Trophoblast cell (in vitro differentiated cells and primary cell): ENCODE results near the gene MFSD11.

Source experiments
- DNase-seq, 2 donors: peaks; one replicate each; pipeline ENCODE4 v3.0.0-alpha.2; 2016
- H2AFZ ChIP-seq: 2 replicates; pipeline ENCODE4 v1.6.1; 2013; ENCODE audit warnings: low read length, moderate library complexity, mild to moderate bottlenecking; ENCODE audit not compliant: insufficient read depth, poor library complexity
- H2AK5ac ChIP-seq: 2 replicates; pipeline ENCODE4 v1.6.1; 2013; ENCODE audit warnings: mild to moderate bottlenecking, low read length
- H2BK120ac ChIP-seq: 2 replicates; pipeline ENCODE4 v1.6.1; 2013; ENCODE audit warnings: low read length, mild to moderate bottlenecking, moderate library complexity; ENCODE audit not compliant: insufficient read depth, poor library complexity
- H2BK12ac ChIP-seq: 2 replicates; pipeline ENCODE4 v1.6.1; 2013; ENCODE audit warnings: mild to moderate bottlenecking, low read length, moderate library complexity
- H2BK5ac ChIP-seq: 2 replicates; pipeline ENCODE4 v1.6.1; 2013; ENCODE audit warnings: low read length, low read depth, moderate library complexity, mild to moderate bottlenecking; ENCODE audit not compliant: poor library complexity
- H3K14ac ChIP-seq: 2 replicates; pipeline ENCODE4 v1.6.1; 2013; ENCODE audit warnings: mild to moderate bottlenecking, low read length
- H3K18ac ChIP-seq: 2 replicates; pipeline ENCODE4 v1.6.1; 2013; ENCODE audit warnings: mild to moderate bottlenecking, low read length
- H3K23ac ChIP-seq: 2 replicates; pipeline ENCODE4 v1.6.1; 2013; ENCODE audit warnings: low read length
- H3K27ac ChIP-seq: 2 replicates; pipeline ENCODE4 v1.5.1; 2013; ENCODE audit warnings: low read depth, mild to moderate bottlenecking, inconsistent platforms, low read length, moderate library complexity
- H3K27me3 ChIP-seq: 2 replicates; pipeline ENCODE4 v1.6.1; 2013; ENCODE audit warnings: inconsistent platforms, mild to moderate bottlenecking, low read length, moderate library complexity; ENCODE audit not compliant: insufficient read depth
- H3K36me3 ChIP-seq, 2 experiments: 1 replicate in 1 of 2; 2 replicates in 1 of 2; pipeline ENCODE4 v1.6.1; 2013; ENCODE audit warnings: low read length in 2 of 2, mild to moderate bottlenecking in 2 of 2, moderate library complexity in 1 of 2; ENCODE audit not compliant: insufficient read depth in 2 of 2, control insufficient read depth in 1 of 2
- H3K4ac ChIP-seq: 2 replicates; pipeline ENCODE4 v1.6.1; 2013; ENCODE audit warnings: low read depth, mild to moderate bottlenecking, low read length, moderate library complexity
- H3K4me1 ChIP-seq, 2 experiments: 1 replicate in 1 of 2; 2 replicates in 1 of 2; pipeline ENCODE4 v1.6.1; 2013; ENCODE audit warnings: low read length in 2 of 2, mild to moderate bottlenecking in 2 of 2, moderate library complexity in 1 of 2; ENCODE audit not compliant: insufficient read depth in 2 of 2, control insufficient read depth in 1 of 2
- H3K4me2 ChIP-seq: 2 replicates; pipeline ENCODE4 v1.6.1; 2013; ENCODE audit warnings: inconsistent platforms, mild to moderate bottlenecking, low read length, moderate library complexity
- H3K4me3 ChIP-seq: 2 replicates; pipeline ENCODE4 v1.5.1; 2013; ENCODE audit warnings: mild to moderate bottlenecking, low read depth, low read length, inconsistent platforms
- H3K79me1 ChIP-seq: one replicate; pipeline ENCODE4 v1.6.1; 2013; ENCODE audit warnings: low read length
- H3K79me2 ChIP-seq: 2 replicates; pipeline ENCODE4 v1.6.1; 2013; ENCODE audit warnings: low read length, mild to moderate bottlenecking; ENCODE audit not compliant: control insufficient read depth, insufficient read depth, poor library complexity
- H3K9ac ChIP-seq: 2 replicates; pipeline ENCODE4 v1.6.1; 2013; ENCODE audit warnings: mild to moderate bottlenecking, low read length
- H3K9me3 ChIP-seq: 2 replicates; pipeline ENCODE4 v1.6.1; 2013; ENCODE audit warnings: low read depth, mild to moderate bottlenecking, control low read depth, inconsistent platforms, low read length; ENCODE audit not compliant: insufficient read depth
- H4K12ac ChIP-seq: 2 replicates; pipeline ENCODE4 v1.6.1; 2013; ENCODE audit warnings: low read depth, mild to moderate bottlenecking, low read length, moderate library complexity
- H4K8ac ChIP-seq: 2 replicates; pipeline ENCODE4 v1.6.1; 2013; ENCODE audit warnings: low read depth, mild to moderate bottlenecking, low read length, moderate library complexity
- H4K91ac ChIP-seq: one replicate; pipeline ENCODE4 v1.6.1; 2013; ENCODE audit warnings: low read depth, mild to moderate bottlenecking, low read length, moderate library complexity
- WGBS: extraction: QIAGEN DNeasy Blood & Tissue Kit; methylation state at CpG from one replicate; pipeline ENCODE4 v1.1.7; 2013; ENCODE audit warnings: missing lambda C conversion rate; ENCODE audit not compliant: insufficient read length, insufficient coverage; ENCODE audit errors: extremely low coverage; 5-methylcytosine and 5-hydroxymethylcytosine counted together

MFSD11 gene

DNA sequence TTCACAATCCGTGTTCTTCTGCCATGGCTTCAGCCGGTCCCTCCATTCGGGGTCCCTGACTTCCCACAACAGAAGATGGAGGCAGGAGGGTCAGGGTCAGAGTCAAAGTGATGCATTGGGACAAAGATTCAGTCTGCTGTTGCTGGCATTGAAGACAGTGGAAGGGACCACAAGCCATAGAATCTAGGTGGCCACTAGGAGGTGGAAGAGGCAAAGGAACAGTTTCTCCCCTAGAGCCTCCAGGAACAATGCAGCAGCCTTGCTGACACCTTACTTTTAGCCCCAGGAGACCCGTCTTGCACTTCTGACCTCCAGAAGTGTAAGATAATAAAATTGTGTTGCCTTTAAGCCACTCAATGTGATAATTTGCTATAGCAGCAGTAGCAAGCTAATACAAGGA lies 55.9 kb downstream of the MFSD11 start:
- no peaks in the 10 kb centered on the region for H3K27me3 ChIP-seq
- H3K4me3 ChIP-seq, result no peak overlapping the region
- no peak overlapping the region for H3K4ac ChIP-seq
- no peak overlapping the region for H2AK5ac ChIP-seq
- no peak overlapping the region for H3K4me2 ChIP-seq
- H2BK5ac ChIP-seq, result no peak overlapping the region
- no peak overlapping the region for H3K27ac ChIP-seq
- no peak overlapping the region for H4K91ac ChIP-seq
- H3K9ac ChIP-seq, result no peak overlapping the region
- DNase-seq, result peak; percentile 21 to 64
- no peak overlapping the region for H3K14ac ChIP-seq
- H3K79me1 ChIP-seq, result peaks cover 4% of the 10 kb centered on the region
- no peak overlapping the region for H3K23ac ChIP-seq
- no peak overlapping the region for H3K18ac ChIP-seq
- whole genome bisulfite sequencing, result no CpG with 5 or more reads among the region's 4 CpGs
- no peak overlapping the region for H2BK12ac ChIP-seq
- H3K4me1 ChIP-seq, result peaks cover 5 to 21% of the 10 kb centered on the region in 2 experiments
- H4K8ac ChIP-seq, result no peak overlapping the region
- no peaks in the 10 kb centered on the region for H3K9me3 ChIP-seq
- no peak overlapping the region for H2AFZ ChIP-seq
- H3K36me3 ChIP-seq, result no peaks in the 10 kb centered on the region
- no peak overlapping the region for H4K12ac ChIP-seq
- no peak overlapping the region for H2BK120ac ChIP-seq
- H3K79me2 ChIP-seq, result no peaks in the 10 kb centered on the region

DNA sequence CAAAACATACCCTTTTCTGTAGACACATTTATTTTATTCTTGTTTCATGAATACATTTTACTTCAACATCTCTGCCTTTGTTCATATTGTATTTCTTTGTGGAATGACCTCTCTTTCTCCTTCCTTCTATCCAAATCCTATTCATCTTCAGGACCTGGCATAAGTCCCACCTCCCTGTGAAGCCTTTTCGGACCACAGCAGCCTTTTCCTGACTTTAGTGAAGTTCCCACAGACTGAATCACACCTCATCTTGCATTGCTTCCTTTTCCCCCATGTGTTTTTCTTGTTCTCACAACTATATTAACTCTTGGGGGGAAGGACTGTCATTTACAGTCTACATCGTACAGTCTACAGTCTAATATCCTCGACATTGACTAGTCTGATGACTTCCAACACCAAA lies 58.2 kb downstream of the MFSD11 start:
- no peak overlapping the region for H3K18ac ChIP-seq
- no peak overlapping the region for H2AK5ac ChIP-seq
- H2BK120ac ChIP-seq, result no peak overlapping the region
- DNase-seq, result no peak
- H3K4me3 ChIP-seq, result no peak overlapping the region
- no peak overlapping the region for H3K9ac ChIP-seq
- no peak overlapping the region for H3K23ac ChIP-seq
- H4K91ac ChIP-seq, result no peak overlapping the region
- no peak overlapping the region for H2BK5ac ChIP-seq
- H3K9me3 ChIP-seq, result no peaks in the 10 kb centered on the region
- H3K14ac ChIP-seq, result no peak overlapping the region
- peaks cover 5 to 13% of the 10 kb centered on the region in 2 experiments for H3K4me1 ChIP-seq
- no peak overlapping the region for H4K12ac ChIP-seq
- peaks cover 2% of the 10 kb centered on the region for H3K79me1 ChIP-seq
- WGBS, result no CpG with 5 or more reads among the region's 3 CpGs
- no peaks in the 10 kb centered on the region for H3K79me2 ChIP-seq
- no peak overlapping the region for H3K27ac ChIP-seq
- no peak overlapping the region for H3K4me2 ChIP-seq
- H3K36me3 ChIP-seq, result no peaks in the 10 kb centered on the region
- no peak overlapping the region for H4K8ac ChIP-seq
- no peaks in the 10 kb centered on the region for H3K27me3 ChIP-seq
- H3K4ac ChIP-seq, result no peak overlapping the region
- no peak overlapping the region for H2AFZ ChIP-seq
- H2BK12ac ChIP-seq, result no peak overlapping the region

DNA sequence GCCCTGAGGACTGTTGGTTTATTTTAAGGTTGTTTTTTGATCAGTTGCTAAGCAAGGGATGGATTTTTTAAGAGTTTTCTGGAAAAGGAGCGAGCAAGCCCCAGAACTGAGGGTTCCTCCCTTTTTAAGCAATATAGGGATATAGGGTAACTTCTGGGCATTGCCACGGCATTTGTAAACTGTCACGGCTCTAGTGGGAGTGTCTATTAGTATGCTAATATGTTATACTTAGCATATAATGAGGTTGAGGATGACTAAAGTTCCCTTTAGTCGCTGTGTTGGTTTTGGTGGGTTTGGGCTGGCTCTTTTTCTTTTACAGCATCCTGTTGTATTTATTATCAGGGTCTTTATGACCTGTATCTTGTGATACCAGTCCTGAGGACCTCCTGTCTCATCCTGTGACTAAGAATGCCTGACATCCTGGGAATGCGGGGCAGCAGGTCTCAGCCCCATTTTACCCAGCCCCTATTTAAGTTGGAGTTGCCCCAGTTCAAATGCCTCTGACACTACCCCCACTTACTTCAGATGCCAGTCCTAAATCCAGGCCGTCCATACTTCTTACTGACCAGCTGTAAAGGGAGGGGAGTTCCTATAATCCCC lies 59.4 kb downstream of the MFSD11 start:
- DNase-seq, result peak; percentile 34 to 57
- Histone ChIP-seq H2AK5ac (no peak overlapping the region), H3K4ac (no peak overlapping the region), H3K79me2 (no peaks in the 10 kb centered on the region), H3K23ac (no peak overlapping the region), H3K9ac (no peak overlapping the region), H3K9me3 (no peaks in the 10 kb centered on the region), H3K36me3 (no peaks in the 10 kb centered on the region), H3K27me3 (no peaks in the 10 kb centered on the region), H4K91ac (no peak overlapping the region), H3K18ac (no peak overlapping the region), H3K4me3 (no peak overlapping the region), H3K4me1 (peaks cover 9 to 18% of the 10 kb centered on the region in 2 experiments), H2BK5ac (no peak overlapping the region), H3K14ac (no peak overlapping the region), H4K8ac (no peak overlapping the region), H2BK12ac (no peak overlapping the region), H3K79me1 (peaks cover 2% of the 10 kb centered on the region), H3K27ac (no peak overlapping the region), H3K4me2 (peak overlapping the region; percentile 43), H4K12ac (no peak overlapping the region), H2AFZ (no peak overlapping the region), H2BK120ac (no peak overlapping the region)
- no CpG with 5 or more reads among the region's 6 CpGs for WGBS

DNA sequence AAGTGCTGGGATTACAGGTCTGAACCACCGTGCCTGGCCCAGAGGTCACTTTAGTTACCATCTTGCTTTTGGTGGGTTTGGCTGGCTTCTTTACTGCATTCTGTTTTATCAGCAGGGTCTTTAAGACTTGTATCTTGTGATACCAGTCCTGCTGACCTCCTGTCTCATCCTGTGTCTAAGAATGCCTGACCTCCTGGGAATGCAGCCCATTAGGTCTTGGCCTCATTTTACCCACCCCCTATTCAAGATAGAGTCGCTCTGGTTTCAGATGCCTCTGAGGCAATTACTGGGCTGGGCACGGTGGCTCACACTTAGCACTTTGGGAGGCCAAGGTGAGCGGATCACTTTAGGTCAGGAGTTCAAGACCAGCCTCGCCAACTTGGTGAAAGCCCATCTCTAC lies 63.8 kb downstream of the MFSD11 start:
- H3K27me3 ChIP-seq, result no peaks in the 10 kb centered on the region
- no peak overlapping the region for H3K23ac ChIP-seq
- H3K9ac ChIP-seq, result no peak overlapping the region
- WGBS, result no CpG with 5 or more reads among the region's 5 CpGs
- H3K14ac ChIP-seq, result no peak overlapping the region
- no peak overlapping the region for H3K4ac ChIP-seq
- no peak for DNase-seq
- no peak overlapping the region for H2BK12ac ChIP-seq
- H3K4me1 ChIP-seq, result peaks cover 9 to 18% of the 10 kb centered on the region in 2 experiments
- H3K4me3 ChIP-seq, result no peak overlapping the region
- H3K4me2 ChIP-seq, result no peak overlapping the region
- no peak overlapping the region for H2AK5ac ChIP-seq
- no peak overlapping the region for H4K8ac ChIP-seq
- H3K18ac ChIP-seq, result no peak overlapping the region
- H4K91ac ChIP-seq, result no peak overlapping the region
- H2BK120ac ChIP-seq, result no peak overlapping the region
- no peaks in the 10 kb centered on the region for H3K9me3 ChIP-seq
- H2AFZ ChIP-seq, result no peak overlapping the region
- no peaks in the 10 kb centered on the region for H3K36me3 ChIP-seq
- peak overlapping the region; percentile 21 for H3K27ac ChIP-seq
- H2BK5ac ChIP-seq, result no peak overlapping the region
- H3K79me1 ChIP-seq, result peaks cover 2% of the 10 kb centered on the region
- H4K12ac ChIP-seq, result no peak overlapping the region
- no peaks in the 10 kb centered on the region for H3K79me2 ChIP-seq
